ENCODE results near the gene ZNF292. TPM values are rescaled to one million over a fixed set of nuclear protein-coding genes. Genes with fewer than 3 reads are reported as not detected.

ZNF292 gene
- total and polyA plus RNA-seq, 2 donors (not counting 3 experiments of a cell fraction or from before 2014, with no cell fraction given): 3.5 to 24.9 TPM

DNA sequence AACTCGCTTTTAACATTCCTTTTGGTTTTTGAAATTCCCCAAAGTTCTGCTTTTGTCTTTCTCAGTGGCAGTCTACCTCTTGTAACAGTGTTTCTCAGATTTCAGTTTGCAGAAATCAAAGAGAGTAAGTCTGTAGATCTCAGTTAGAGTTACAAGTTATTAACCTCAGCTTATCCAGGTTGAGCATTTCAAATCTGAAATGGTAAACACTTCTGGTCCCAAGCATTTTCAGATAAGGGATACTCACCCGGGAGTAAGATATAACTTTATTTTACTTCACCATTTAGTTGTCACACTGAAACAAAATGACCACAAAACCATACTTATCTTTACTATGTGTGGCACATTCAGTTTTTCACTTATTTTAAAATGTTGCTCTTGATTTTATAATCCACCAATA lies 9.8 kb downstream of the ZNF292 start:
- TF ChIP-seq EZH2 (IDR thresholded peaks at IDR 0.05; ENCODE audit: borderline replicate concordance, low read depth, low read length, severe bottlenecking) (no peak), JUN (IDR thresholded peaks at IDR 0.05; ENCODE audit: borderline replicate concordance, insufficient read depth, insufficient read length, low read depth) (no peak), GATA2 (IDR thresholded peaks at IDR 0.05; ENCODE audit: insufficient read depth, insufficient read length, low read depth, low read length) (no peak), POLR2AphosphoS5 (IDR thresholded peaks at IDR 0.05; ENCODE audit: insufficient read depth, low read depth, low read length) (no peak), POLR2A (IDR thresholded peaks at IDR 0.05; ENCODE audit: low read depth, low read length) (no peak), MYC (IDR thresholded peaks at IDR 0.05; ENCODE audit: low read depth, low read length) (no peak), FOS (IDR thresholded peaks at IDR 0.05; ENCODE audit: borderline replicate concordance, insufficient read depth, low read length) (no peak)
- TF ChIP-seq, protein P1, sequence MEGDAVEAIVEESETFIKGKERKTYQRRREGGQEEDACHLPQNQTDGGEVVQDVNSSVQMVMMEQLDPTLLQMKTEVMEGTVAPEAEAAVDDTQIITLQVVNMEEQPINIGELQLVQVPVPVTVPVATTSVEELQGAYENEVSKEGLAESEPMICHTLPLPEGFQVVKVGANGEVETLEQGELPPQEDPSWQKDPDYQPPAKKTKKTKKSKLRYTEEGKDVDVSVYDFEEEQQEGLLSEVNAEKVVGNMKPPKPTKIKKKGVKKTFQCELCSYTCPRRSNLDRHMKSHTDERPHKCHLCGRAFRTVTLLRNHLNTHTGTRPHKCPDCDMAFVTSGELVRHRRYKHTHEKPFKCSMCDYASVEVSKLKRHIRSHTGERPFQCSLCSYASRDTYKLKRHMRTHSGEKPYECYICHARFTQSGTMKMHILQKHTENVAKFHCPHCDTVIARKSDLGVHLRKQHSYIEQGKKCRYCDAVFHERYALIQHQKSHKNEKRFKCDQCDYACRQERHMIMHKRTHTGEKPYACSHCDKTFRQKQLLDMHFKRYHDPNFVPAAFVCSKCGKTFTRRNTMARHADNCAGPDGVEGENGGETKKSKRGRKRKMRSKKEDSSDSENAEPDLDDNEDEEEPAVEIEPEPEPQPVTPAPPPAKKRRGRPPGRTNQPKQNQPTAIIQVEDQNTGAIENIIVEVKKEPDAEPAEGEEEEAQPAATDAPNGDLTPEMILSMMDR (IDR thresholded peaks at IDR 0.05; ENCODE audit: extremely low read depth in 1 of 2, insufficient read depth in 1 of 2, low read depth in 1 of 2, low read length in 2 of 2): no peak
- TF ChIP-seq, protein P2, sequence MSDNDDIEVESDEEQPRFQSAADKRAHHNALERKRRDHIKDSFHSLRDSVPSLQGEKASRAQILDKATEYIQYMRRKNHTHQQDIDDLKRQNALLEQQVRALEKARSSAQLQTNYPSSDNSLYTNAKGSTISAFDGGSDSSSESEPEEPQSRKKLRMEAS (IDR thresholded peaks at IDR 0.05; ENCODE audit: insufficient read depth, insufficient read length): no peak
- no peak overlapping the region for H3K27ac ChIP-seq (ENCODE audit: insufficient read depth, low read depth, low read length)
- no peaks in the 10 kb centered on the region for H3K9me1 ChIP-seq (replicated peaks; ENCODE audit: control insufficient read depth, extremely low read depth, insufficient read depth, low read length)
- H3K79me2 ChIP-seq (ENCODE audit: control insufficient read depth, insufficient read depth, low read length): peaks cover 97% of the 10 kb centered on the region
- H3K9ac ChIP-seq (replicated peaks; ENCODE audit: extremely low read depth, insufficient read depth, low read length): no peak overlapping the region
- dilution Hi-C loops (cut with MboI; ENCODE audit: extremely low pct_ligation_motif_present, low sequenced_read_pairs) (no loop called here), intact Hi-C loops (cut with micrococcal nuclease) (no loop called here)
- FAIRE-seq (no peak), DNase-seq (ENCODE audit: low read depth, low spot score) (no peak)
- H3K4me2 ChIP-seq (ENCODE audit: insufficient read depth, low read length): no peak overlapping the region
- H3K9me3 ChIP-seq (replicated peaks; ENCODE audit: control insufficient read depth, insufficient read depth, low read length): no peaks in the 10 kb centered on the region
- CTCF ChIA-PET: interaction anchor here (0.9 kb wide), 1 partner anchor 12 kb away, joined by 4 read pairs; no protein-coding TSS in a partner anchor
- no peaks in the 10 kb centered on the region for H3K4me1 ChIP-seq (ENCODE audit: control insufficient read depth, extremely low read depth, insufficient read depth, low read length)
- H4K20me1 ChIP-seq (replicated peaks; ENCODE audit: control insufficient read depth, extremely low read depth, insufficient read depth, low read length): peaks cover 33% of the 10 kb centered on the region
- POLR2A ChIA-PET: no interaction called here
- no peaks in the 10 kb centered on the region for H3K36me3 ChIP-seq (ENCODE audit: control insufficient read depth in 2 of 2, extremely low read depth in 1 of 2, insufficient read depth in 2 of 2, low read length in 2 of 2)
- no peak overlapping the region for H2AFZ ChIP-seq (ENCODE audit: low read depth, low read length)
- BruUV-seq (replicated peaks): no TSS peak
- no peaks in the 10 kb centered on the region for H3K27me3 ChIP-seq (ENCODE audit: control insufficient read depth in 2 of 2, insufficient read depth in 2 of 2, low read length in 2 of 2)
- no peak overlapping the region for H3K4me3 ChIP-seq (replicated peaks in 1 of 3; ENCODE audit: insufficient read depth in 1 of 3, low read depth in 1 of 3, low read length in 3 of 3)
